Measurements from ENCODE around the gene LRRN4CL.

Gene LRRN4CL

DNA sequence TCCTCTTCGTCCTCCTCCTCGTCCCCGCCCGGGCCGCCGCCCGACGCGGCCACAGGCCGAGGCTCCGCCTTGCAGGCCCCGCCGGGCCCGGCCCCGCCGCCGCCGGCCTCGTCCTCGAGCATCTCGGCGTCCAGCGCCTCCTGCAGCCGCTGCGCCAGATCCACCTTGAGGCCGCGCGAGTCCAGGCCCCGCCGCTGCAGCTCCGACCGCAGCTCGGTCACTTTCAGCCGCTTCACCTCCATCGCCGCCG lies 37.5 kb upstream of the LRRN4CL start:
- H3K4me3 ChIP-seq (ENCODE audit: low read depth, low read length), result peak overlapping the region; percentile 80
- TF ChIP-seq, protein P1, sequence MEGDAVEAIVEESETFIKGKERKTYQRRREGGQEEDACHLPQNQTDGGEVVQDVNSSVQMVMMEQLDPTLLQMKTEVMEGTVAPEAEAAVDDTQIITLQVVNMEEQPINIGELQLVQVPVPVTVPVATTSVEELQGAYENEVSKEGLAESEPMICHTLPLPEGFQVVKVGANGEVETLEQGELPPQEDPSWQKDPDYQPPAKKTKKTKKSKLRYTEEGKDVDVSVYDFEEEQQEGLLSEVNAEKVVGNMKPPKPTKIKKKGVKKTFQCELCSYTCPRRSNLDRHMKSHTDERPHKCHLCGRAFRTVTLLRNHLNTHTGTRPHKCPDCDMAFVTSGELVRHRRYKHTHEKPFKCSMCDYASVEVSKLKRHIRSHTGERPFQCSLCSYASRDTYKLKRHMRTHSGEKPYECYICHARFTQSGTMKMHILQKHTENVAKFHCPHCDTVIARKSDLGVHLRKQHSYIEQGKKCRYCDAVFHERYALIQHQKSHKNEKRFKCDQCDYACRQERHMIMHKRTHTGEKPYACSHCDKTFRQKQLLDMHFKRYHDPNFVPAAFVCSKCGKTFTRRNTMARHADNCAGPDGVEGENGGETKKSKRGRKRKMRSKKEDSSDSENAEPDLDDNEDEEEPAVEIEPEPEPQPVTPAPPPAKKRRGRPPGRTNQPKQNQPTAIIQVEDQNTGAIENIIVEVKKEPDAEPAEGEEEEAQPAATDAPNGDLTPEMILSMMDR (conservative IDR thresholded peaks at IDR 0.05; ENCODE audit: low read depth, low read length), result no peak
- no peak for DNase-seq (ENCODE audit: low read depth)

DNA sequence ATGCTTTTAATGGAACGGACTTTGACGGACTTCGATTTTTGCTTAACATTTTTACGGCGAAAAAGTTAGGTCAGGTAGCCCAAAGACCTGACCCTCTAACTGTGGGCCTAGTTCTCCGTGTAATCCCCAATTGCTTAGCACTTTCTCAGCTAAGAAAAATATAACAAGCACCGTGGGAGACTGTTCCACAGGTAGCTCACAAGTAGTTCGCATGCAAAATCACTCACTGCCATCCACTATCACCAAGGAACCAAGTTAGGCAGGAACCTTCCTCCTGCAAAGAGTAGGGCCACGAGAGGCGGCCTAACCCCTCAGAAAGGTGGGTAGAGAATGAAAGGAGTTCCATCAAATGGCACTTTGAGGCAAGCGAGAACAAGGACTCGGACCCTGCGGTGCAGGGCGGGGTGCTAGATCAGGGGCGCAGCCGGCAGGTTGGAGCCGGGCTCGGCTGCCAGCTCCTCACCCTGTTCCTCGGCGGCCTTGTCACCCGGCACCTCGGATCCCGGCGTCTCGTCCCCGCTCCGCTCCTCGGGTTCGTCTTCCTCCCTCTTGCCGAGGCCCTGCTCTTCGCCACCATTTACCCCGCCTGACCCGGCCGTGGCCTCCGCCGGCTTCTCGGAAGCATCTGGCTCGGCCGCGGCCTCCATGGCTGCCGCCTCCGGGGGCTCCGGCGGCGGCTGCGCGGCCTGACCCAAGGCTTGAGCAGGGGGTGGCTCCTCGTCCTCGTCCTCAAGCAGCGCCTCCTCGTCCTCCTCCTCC lies 37.0 kb upstream of the LRRN4CL start:
- TF ChIP-seq, protein P1 (conservative IDR thresholded peaks at IDR 0.05; ENCODE audit: low read depth, low read length), result no peak
- H3K4me3 ChIP-seq (ENCODE audit: low read depth, low read length), result peak overlapping the region; percentile 80
- no peak for DNase-seq (ENCODE audit: low read depth)

DNA sequence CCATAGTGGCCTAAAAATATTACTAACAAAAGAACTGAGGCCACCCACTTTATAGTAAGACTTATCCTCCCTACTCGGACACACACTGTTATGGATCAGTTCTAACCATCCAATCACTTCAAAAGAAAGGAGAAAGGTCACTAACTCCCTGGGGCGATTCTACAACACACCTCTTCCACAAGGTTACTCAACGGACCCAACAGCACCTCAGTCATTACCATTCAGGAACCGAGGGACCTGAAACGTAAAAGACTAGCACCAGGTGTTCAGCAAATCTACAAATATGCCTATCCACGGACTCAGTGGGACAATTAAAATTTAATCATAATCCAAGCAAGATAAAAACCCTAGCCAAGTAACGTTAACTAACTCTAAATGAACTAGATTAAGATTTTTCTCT lies 36.3 kb upstream of the LRRN4CL start:
- H3K4me3 ChIP-seq (ENCODE audit: low read depth, low read length), result peak overlapping the region; percentile 80
- TF ChIP-seq, protein P1 (conservative IDR thresholded peaks at IDR 0.05; ENCODE audit: low read depth, low read length), result no peak
- DNase-seq (ENCODE audit: low read depth), result no peak

DNA sequence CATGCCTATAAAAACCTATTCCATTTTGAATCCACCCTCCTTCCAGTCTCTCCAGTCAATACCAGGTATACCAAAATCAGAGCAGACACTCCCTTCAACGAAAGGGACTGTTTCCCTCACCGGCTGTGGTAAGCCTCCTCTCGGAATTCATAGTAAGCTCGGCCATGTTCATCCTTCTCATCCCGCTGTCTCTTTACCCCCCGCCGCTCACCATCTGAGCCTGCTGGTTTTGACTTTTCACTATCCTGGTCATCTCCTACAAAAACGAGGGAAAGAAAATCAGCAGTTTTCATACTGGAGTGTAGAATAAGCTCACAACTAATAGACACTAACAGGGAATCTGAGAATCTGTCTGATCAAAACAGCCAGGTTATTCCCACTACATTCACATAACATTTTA lies 34.8 kb upstream of the LRRN4CL start:
- TF ChIP-seq, protein P1 (conservative IDR thresholded peaks at IDR 0.05; ENCODE audit: low read depth, low read length), result no peak
- H3K4me3 ChIP-seq (ENCODE audit: low read depth, low read length), result peak overlapping the region; percentile 80
- no peak for DNase-seq (ENCODE audit: low read depth)

DNA sequence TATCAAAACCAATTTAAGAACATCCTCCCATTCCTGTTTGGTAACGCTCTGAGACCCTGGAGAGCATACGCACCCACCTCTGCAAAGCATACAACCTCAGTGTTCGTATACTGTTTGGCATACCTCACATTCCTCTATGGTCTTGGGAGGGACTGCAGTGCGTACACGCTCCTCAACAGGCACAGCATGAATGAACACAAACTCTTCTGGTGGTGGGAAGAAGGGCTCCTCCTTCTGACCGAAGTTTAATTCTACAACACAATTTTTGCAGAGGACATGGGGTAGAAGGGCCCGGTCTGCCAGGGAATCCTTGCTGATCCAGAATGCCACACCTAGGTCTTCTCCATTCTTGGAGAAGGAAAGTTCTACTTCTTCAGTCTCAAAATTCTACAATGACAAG lies 32.7 kb upstream of the LRRN4CL start:
- DNase-seq (ENCODE audit: low read depth), result peak; percentile 84
- H3K4me3 ChIP-seq (ENCODE audit: low read depth, low read length), result no peak overlapping the region
- TF ChIP-seq, protein P1 (conservative IDR thresholded peaks at IDR 0.05; ENCODE audit: low read depth, low read length), result peak; percentile 52

DNA sequence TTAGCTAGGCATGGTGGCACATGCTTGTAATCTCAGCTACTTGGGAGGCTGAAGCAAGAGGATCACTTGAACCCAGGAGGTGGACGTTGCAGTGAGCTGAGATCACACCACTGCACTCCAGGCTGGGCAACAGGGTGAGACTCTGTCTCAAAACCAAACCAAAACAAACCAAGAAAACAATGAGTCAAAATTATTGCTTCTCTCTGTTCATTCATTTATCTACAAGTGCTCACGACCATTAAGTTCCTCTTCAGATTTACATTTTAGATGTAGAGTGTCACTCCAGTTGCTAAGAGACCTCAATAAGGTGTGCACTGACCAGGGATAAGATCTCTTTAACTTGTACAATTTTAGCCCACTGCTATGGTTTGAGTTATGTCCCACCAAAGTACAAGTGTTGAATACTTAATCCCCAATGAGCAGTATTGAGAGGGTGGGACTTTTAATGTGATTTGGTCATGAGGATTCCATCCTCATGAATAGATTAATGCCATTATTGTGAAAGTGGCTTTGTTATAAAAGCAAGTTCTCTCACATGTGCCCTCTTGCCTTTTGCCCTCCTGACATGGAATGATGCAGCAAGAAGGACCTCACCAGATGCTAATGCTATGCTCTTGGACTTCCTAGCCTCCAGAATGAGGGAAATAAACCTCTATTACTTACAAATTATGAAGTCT lies 30.1 kb upstream of the LRRN4CL start:
- H3K4me3 ChIP-seq (ENCODE audit: low read depth, low read length), result no peak overlapping the region
- no peak for DNase-seq (ENCODE audit: low read depth)
- TF ChIP-seq, protein P1 (conservative IDR thresholded peaks at IDR 0.05; ENCODE audit: low read depth, low read length), result no peak

DNA sequence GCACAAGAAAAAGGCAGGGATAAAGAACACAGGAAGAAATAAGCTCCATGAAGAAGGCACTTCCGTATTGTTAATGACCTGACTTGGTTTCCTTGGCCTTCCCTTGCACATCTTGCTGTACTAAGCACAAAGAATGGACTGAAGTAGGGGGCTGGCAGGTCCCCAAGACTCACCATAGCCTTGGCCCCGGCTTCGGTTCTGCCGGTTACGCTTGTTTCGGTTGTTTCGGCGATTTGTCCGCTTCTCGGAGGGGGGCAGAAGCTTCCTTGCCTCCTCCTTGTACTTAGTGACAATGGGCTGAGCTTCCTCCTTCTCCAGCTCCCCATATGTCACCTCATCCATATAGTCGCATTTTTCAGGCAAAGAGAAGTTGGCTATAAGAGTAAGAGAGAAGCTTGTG lies 27.5 kb upstream of the LRRN4CL start:
- no peak for DNase-seq (ENCODE audit: low read depth)
- TF ChIP-seq, protein P1 (conservative IDR thresholded peaks at IDR 0.05; ENCODE audit: low read depth, low read length), result no peak
- no peak overlapping the region for H3K4me3 ChIP-seq (ENCODE audit: low read depth, low read length)

Data from choroid plexus epithelial cell (primary cell).